GM15510 (cell line): Measurements from ENCODE around the gene ZPR1.

Source experiments
- POLR2A ChIP-seq: IDR thresholded peaks from 3 replicates; pipeline ENCODE4 v1.6.1; 2011; ENCODE audit warnings: borderline replicate concordance; ENCODE audit not compliant: insufficient read length; ENCODE audit errors: extremely low read depth

ZPR1 gene

GRCh38 chr11:116762132-116762531 is 25.7 kb downstream of the ZPR1 start:
- no peak for TF ChIP-seq POLR2A

GRCh38 chr11:116750070-116750718 is 37.6 kb downstream of the ZPR1 start:
- TF ChIP-seq POLR2A: no peak

- no peak for TF ChIP-seq POLR2A
Measured at GRCh38 chr11:116742104-116742503, 45.7 kb downstream of the ZPR1 start.

GRCh38 chr11:116740741-116741140 is 47.1 kb downstream of the ZPR1 start:
- no peak for TF ChIP-seq POLR2A

- TF ChIP-seq POLR2A: no peak
Measured at GRCh38 chr11:116738975-116739374, 48.8 kb downstream of the ZPR1 start.

GRCh38 chr11:116736763-116737162 is 51.1 kb downstream of the ZPR1 start:
- no peak for TF ChIP-seq POLR2A

- no peak for TF ChIP-seq POLR2A
Measured at GRCh38 chr11:116733969-116734508, 53.8 kb downstream of the ZPR1 start.

- no peak for TF ChIP-seq POLR2A
Measured at GRCh38 chr11:116733043-116733755, 54.6 kb downstream of the ZPR1 start.

- no peak for TF ChIP-seq POLR2A
Measured at GRCh38 chr11:116732271-116733042, 55.4 kb downstream of the ZPR1 start.

- no peak for TF ChIP-seq POLR2A
Measured at GRCh38 chr11:116731821-116732220, 56.0 kb downstream of the ZPR1 start.

GRCh38 chr11:116731097-116731761 is 56.6 kb downstream of the ZPR1 start:
- no peak for TF ChIP-seq POLR2A

- no peak for TF ChIP-seq POLR2A
Measured at GRCh38 chr11:116730601-116731000, 57.2 kb downstream of the ZPR1 start.

GRCh38 chr11:116730241-116730561 is 57.6 kb downstream of the ZPR1 start:
- no peak for TF ChIP-seq POLR2A

GRCh38 chr11:116729501-116730240 is 58.2 kb downstream of the ZPR1 start:
- TF ChIP-seq POLR2A: no peak
